Measurements from ENCODE around the gene EP400.

Gene EP400

DNA sequence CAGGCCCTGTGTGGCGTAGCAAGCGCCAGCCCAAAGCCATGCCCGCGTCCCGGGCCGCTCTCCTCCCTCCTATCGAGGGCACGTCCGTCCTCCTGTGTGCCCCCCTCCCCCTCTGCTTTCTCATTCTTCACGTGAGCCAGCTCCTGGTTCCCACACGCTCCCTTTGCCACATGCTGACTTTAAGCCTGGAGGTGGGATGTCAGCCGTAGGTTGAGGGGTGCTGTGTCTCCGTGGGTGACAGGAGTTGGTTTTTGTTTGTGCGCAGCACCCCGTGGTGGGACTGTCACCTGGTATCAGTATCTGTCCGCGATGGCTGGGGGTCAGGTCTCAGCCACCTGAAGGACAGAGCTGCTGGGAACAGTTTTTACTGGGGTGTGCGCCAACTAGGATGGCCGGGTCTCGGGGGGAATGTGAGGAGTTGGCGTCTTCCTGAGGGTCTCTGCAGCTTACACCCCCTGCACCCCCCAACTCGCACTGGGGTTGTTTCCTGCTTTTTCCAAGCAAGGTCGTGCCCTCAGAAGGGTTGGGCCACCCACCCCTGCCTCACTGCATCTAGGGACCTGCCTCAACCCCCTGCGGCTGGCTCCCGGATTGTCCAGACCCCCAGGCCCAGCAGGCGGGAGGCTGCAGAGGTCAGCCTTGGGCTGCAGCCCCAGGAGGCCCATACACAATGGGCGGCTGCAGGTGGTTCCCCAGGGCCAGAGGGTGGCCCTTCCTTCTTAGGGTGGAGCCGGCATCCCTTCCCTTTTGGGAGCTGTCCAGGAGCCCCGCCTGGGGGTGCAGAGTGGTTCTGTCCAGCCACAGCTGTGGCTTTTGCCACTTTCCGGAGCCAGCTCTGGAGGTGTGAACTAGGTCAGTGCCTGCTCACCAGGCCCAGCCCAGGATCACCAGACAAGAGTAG lies 48.1 kb upstream of the EP400 start:
- Histone ChIP-seq H3K4me1 (ENCODE audit: control insufficient read depth, low read length) (no peaks in the 10 kb centered on the region), H3K36me3 (ENCODE audit: control insufficient read depth, low read length) (no peaks in the 10 kb centered on the region)

DNA sequence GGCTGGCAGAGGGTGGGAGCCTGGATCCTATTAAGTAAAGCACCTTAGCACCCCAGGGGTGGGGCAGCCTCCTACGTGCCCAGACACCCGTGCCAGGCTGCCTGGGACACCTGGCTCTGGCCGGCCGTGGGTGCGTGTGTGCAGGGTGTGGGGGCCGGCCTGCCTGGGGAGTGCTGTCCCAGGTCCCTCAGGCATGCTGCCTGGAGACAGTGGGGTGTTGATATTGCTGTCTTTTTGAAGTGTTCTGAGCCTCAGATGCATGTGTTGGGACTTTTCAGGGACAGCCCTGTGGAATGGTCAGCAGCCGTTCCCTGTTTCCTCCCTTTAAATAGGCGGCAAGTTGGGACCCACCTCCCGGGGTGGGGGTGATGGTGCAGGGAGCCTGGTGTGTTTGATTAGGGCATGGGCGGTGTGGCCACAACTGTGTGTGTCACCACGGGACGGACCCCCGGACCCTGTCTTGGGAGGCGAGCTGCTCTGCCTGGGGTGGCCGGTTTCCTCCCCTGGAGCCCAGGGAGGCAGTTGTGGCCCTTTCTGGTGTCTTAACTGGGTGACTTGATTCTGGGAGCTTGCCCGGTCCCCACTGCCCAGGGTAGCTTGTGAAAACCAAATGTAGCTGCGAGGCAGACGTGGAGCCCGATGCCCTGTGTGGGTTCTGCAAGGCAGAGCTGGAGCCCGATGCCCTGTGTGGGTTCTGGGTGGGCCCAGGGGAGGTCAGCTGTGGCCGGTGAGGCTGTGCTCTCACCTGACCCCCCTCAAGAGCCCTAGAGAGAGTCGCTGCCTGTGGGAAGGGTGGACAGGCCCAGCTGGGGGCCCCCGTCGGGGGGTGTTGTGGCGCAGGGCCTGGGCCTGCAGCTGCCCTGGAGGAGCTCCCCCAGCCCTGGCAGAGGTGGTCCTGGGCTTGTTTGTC lies 47.2 kb upstream of the EP400 start:
- H3K79me2 ChIP-seq (ENCODE audit: control insufficient read depth, low read length): no peaks in the 10 kb centered on the region
- peaks cover 3% of the 10 kb centered on the region; the same call in 1 of the 2 replicates for H4K20me1 ChIP-seq (ENCODE audit: control insufficient read depth, insufficient read depth, low read depth, low read length)
- no peaks in the 10 kb centered on the region for H3F3A ChIP-seq (ENCODE audit: control insufficient read depth, insufficient read depth)
- TF ChIP-seq EZH2phosphoT487 (IDR thresholded peaks at IDR 0.05; ENCODE audit: borderline replicate concordance, low read length): no peak
- TF ChIP-seq, protein P1, sequence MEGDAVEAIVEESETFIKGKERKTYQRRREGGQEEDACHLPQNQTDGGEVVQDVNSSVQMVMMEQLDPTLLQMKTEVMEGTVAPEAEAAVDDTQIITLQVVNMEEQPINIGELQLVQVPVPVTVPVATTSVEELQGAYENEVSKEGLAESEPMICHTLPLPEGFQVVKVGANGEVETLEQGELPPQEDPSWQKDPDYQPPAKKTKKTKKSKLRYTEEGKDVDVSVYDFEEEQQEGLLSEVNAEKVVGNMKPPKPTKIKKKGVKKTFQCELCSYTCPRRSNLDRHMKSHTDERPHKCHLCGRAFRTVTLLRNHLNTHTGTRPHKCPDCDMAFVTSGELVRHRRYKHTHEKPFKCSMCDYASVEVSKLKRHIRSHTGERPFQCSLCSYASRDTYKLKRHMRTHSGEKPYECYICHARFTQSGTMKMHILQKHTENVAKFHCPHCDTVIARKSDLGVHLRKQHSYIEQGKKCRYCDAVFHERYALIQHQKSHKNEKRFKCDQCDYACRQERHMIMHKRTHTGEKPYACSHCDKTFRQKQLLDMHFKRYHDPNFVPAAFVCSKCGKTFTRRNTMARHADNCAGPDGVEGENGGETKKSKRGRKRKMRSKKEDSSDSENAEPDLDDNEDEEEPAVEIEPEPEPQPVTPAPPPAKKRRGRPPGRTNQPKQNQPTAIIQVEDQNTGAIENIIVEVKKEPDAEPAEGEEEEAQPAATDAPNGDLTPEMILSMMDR (IDR thresholded peaks at IDR 0.05; ENCODE audit: low read depth, low read length, poor library complexity, severe bottlenecking): no peak
- no peaks in the 10 kb centered on the region for H3K4me1 ChIP-seq (ENCODE audit: control insufficient read depth, low read length)
- no peaks in the 10 kb centered on the region for H3K9me3 ChIP-seq (ENCODE audit: control insufficient read depth, insufficient read depth, low read length)
- H3K9me2 ChIP-seq (replicated peaks; ENCODE audit: control insufficient read depth, low read length): no peaks in the 10 kb centered on the region
- H3K4me2 ChIP-seq (ENCODE audit: low read length): no peak overlapping the region
- H3K27me3 ChIP-seq (ENCODE audit: control insufficient read depth, low read length): peaks cover 2% of the 10 kb centered on the region; the same call in 1 of the 2 replicates
- H3K36me3 ChIP-seq (ENCODE audit: control insufficient read depth, low read length): no peaks in the 10 kb centered on the region
- no peak overlapping the region for H3K4me3 ChIP-seq (ENCODE audit: low read length)
- H3K27ac ChIP-seq (ENCODE audit: low read depth, low read length): no peak overlapping the region

More for the DNA sequence above, 48.1 kb upstream of the EP400 start:
- no peaks in the 10 kb centered on the region for H3K79me2 ChIP-seq (ENCODE audit: control insufficient read depth, low read length)
- H3K9me2 ChIP-seq (replicated peaks; ENCODE audit: control insufficient read depth, low read length): no peaks in the 10 kb centered on the region
- H3F3A ChIP-seq (ENCODE audit: control insufficient read depth, insufficient read depth): no peaks in the 10 kb centered on the region
- no peak overlapping the region for H3K4me3 ChIP-seq (ENCODE audit: low read length)
- H3K4me2 ChIP-seq (ENCODE audit: low read length): no peak overlapping the region
- H4K20me1 ChIP-seq (ENCODE audit: control insufficient read depth, insufficient read depth, low read depth, low read length): peaks cover 10% of the 10 kb centered on the region
- H3K27ac ChIP-seq (ENCODE audit: low read depth, low read length): no peak overlapping the region
- H3K9me3 ChIP-seq (ENCODE audit: control insufficient read depth, insufficient read depth, low read length): no peaks in the 10 kb centered on the region
- H3K27me3 ChIP-seq (ENCODE audit: control insufficient read depth, low read length): peaks cover 6% of the 10 kb centered on the region
- TF ChIP-seq EZH2phosphoT487 (IDR thresholded peaks at IDR 0.05; ENCODE audit: borderline replicate concordance, low read length): no peak
- TF ChIP-seq, protein P1 (IDR thresholded peaks at IDR 0.05; ENCODE audit: low read depth, low read length, poor library complexity, severe bottlenecking): no peak

DNA sequence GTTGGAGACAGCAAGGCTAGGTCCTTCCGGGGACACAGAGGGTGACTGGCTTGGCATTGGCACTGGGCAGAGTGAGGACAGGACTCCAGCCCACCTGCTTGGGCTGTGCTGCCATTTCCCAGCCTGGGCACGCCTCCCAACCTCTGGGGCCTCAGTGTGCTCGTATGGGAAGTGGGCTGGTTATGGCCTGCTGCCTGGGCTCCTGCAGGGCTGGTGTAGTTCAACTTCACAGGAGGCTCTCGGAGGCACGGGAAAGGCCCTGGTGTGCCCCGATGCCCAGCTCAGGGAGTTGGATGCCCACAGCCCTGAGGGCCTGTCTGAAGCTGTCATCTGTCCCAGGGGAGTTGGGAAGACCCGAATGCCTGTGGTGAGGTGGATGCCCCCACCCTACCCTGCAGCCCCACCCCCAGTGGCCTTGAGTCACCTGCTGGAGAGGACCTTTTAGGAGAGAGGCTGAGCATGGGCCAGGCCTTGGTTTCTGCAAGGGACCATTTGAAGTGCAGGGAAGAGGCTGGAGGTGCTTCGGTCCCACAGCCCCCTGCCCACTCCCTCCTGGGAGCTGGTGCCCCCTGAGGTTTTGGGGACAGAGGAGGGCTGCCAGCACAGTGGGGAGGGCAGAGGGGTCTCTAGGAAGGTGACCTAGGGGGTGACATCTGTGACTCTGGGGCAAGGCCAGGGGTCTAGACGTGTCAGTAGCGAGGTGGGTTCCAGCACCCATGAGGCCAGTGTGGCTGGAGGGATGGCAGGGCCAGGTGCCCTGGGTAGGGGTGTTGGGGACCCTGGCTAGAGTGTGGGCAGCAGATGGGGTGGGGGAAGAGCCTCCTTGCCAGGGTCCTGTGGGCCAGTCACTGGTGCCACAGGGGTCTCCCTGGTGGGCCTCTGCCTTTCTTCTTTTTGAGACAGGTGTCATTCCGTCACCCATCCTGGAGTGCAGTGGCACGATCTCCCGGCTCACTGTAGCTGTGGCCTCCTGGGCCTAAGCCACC lies 46.2 kb upstream of the EP400 start:
- no peak overlapping the region for H3K27ac ChIP-seq (ENCODE audit: low read depth, low read length)
- no peak overlapping the region for H3K4me3 ChIP-seq (ENCODE audit: low read length)
- H3K9me2 ChIP-seq (replicated peaks; ENCODE audit: control insufficient read depth, low read length): no peaks in the 10 kb centered on the region
- TF ChIP-seq EZH2phosphoT487 (IDR thresholded peaks at IDR 0.05; ENCODE audit: borderline replicate concordance, low read length): no peak
- H3K36me3 ChIP-seq (ENCODE audit: control insufficient read depth, low read length): no peaks in the 10 kb centered on the region
- H3F3A ChIP-seq (ENCODE audit: control insufficient read depth, insufficient read depth): no peaks in the 10 kb centered on the region
- peaks cover 3% of the 10 kb centered on the region; the same call in 1 of the 2 replicates for H4K20me1 ChIP-seq (ENCODE audit: control insufficient read depth, insufficient read depth, low read depth, low read length)
- no peak overlapping the region for H3K4me2 ChIP-seq (ENCODE audit: low read length)
- H3K79me2 ChIP-seq (ENCODE audit: control insufficient read depth, low read length): no peaks in the 10 kb centered on the region
- no peaks in the 10 kb centered on the region for H3K27me3 ChIP-seq (ENCODE audit: control insufficient read depth, low read length)
- no peaks in the 10 kb centered on the region for H3K9me3 ChIP-seq (ENCODE audit: control insufficient read depth, insufficient read depth, low read length)
- H3K4me1 ChIP-seq (ENCODE audit: control insufficient read depth, low read length): no peaks in the 10 kb centered on the region
